ENCODE measurements around the gene PIK3R3.

PIK3R3 gene

DNA sequence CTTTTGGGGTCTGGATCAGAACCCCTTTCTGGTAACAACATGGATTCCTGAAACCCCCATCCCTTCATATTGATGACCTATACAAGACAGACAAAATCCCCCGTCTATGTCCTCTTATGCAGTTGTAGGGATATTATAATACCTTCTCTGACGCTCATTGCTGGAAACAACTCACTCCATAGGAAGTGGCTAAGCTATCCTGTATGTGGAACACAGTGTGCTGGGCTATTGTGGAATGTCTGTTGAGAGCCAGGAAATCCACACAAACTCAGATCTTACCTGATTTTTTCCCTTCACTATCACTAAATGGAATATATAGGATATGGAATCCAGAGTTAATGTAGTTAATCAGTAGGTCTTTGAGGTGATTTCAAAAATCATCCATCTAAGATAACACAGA is 17.7 kb upstream of the PIK3R3 start:
- H3K9me3 ChIP-seq (ENCODE audit: low read length) = no peaks in the 10 kb centered on the region
- H3K27me3 ChIP-seq (ENCODE audit: insufficient read depth, low read length) = no peaks in the 10 kb centered on the region
- no peak overlapping the region for H2AFZ ChIP-seq (ENCODE audit: low read length)
- H3K79me2 ChIP-seq (ENCODE audit: insufficient read depth, low read length) = no peaks in the 10 kb centered on the region
- no peak overlapping the region for H3K27ac ChIP-seq (ENCODE audit: low read depth, low read length, poor library complexity, severe bottlenecking)
- H3K36me3 ChIP-seq (ENCODE audit: insufficient read depth, low read length) = no peaks in the 10 kb centered on the region
- no peaks in the 10 kb centered on the region for H3K9me2 ChIP-seq (ENCODE audit: low read depth, low read length)
- H3K9ac ChIP-seq (ENCODE audit: low read length) = no peak overlapping the region
- TF ChIP-seq EZH2 (IDR thresholded peaks at IDR 0.05; ENCODE audit: borderline replicate concordance, low read length) = no peak
- TF ChIP-seq, protein P1, sequence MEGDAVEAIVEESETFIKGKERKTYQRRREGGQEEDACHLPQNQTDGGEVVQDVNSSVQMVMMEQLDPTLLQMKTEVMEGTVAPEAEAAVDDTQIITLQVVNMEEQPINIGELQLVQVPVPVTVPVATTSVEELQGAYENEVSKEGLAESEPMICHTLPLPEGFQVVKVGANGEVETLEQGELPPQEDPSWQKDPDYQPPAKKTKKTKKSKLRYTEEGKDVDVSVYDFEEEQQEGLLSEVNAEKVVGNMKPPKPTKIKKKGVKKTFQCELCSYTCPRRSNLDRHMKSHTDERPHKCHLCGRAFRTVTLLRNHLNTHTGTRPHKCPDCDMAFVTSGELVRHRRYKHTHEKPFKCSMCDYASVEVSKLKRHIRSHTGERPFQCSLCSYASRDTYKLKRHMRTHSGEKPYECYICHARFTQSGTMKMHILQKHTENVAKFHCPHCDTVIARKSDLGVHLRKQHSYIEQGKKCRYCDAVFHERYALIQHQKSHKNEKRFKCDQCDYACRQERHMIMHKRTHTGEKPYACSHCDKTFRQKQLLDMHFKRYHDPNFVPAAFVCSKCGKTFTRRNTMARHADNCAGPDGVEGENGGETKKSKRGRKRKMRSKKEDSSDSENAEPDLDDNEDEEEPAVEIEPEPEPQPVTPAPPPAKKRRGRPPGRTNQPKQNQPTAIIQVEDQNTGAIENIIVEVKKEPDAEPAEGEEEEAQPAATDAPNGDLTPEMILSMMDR (IDR thresholded peaks at IDR 0.05; ENCODE audit: low read length) = no peak
- H3K4me3 ChIP-seq (ENCODE audit: low read depth, low read length, poor library complexity, severe bottlenecking) = no peak overlapping the region
- no peak overlapping the region for H3K4me2 ChIP-seq (ENCODE audit: low read length)
- H3F3A ChIP-seq (ENCODE audit: insufficient read depth, low read length) = no peaks in the 10 kb centered on the region
- H3K4me1 ChIP-seq (ENCODE audit: insufficient read depth, low read length, severe bottlenecking) = no peaks in the 10 kb centered on the region
- no peaks in the 10 kb centered on the region for H4K20me1 ChIP-seq (ENCODE audit: insufficient read depth, low read length)

DNA sequence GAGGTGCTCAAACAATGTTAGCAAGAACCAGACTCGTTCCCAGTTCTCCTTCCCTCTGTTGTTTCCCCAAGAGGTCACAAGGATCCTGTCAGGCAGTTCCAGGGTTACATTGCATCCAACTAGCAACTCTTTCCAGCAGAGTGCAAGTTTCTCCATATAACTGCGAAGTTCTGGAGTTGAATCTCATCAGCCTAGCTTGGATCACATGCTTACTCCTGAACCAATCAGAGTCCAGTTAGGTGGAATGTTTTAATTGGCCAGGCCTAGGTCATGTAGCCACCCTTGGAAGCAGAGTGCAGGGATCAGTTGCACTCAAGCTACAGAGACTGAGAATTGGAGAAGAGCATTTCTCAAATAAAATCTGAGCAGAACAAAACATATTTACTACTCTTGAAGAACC is 15.9 kb upstream of the PIK3R3 start:
- Histone ChIP-seq H4K20me1 (ENCODE audit: insufficient read depth, low read length) (no peaks in the 10 kb centered on the region), H3K4me2 (ENCODE audit: low read length) (no peak overlapping the region), H3K9me2 (ENCODE audit: low read depth, low read length) (no peaks in the 10 kb centered on the region), H3K27me3 (ENCODE audit: insufficient read depth, low read length) (no peaks in the 10 kb centered on the region), H3F3A (ENCODE audit: insufficient read depth, low read length) (no peaks in the 10 kb centered on the region), H3K4me1 (ENCODE audit: insufficient read depth, low read length, severe bottlenecking) (no peaks in the 10 kb centered on the region), H3K36me3 (ENCODE audit: insufficient read depth, low read length) (no peaks in the 10 kb centered on the region), H3K79me2 (ENCODE audit: insufficient read depth, low read length) (no peaks in the 10 kb centered on the region), H2AFZ (ENCODE audit: low read length) (no peak overlapping the region), H3K9ac (ENCODE audit: low read length) (no peak overlapping the region), H3K4me3 (ENCODE audit: low read depth, low read length, poor library complexity, severe bottlenecking) (no peak overlapping the region), H3K9me3 (ENCODE audit: low read length) (no peaks in the 10 kb centered on the region), H3K27ac (ENCODE audit: low read depth, low read length, poor library complexity, severe bottlenecking) (no peak overlapping the region)
- no peak for TF ChIP-seq EZH2 (IDR thresholded peaks at IDR 0.05; ENCODE audit: borderline replicate concordance, low read length)
- TF ChIP-seq, protein P1 (IDR thresholded peaks at IDR 0.05; ENCODE audit: low read length) = no peak

DNA sequence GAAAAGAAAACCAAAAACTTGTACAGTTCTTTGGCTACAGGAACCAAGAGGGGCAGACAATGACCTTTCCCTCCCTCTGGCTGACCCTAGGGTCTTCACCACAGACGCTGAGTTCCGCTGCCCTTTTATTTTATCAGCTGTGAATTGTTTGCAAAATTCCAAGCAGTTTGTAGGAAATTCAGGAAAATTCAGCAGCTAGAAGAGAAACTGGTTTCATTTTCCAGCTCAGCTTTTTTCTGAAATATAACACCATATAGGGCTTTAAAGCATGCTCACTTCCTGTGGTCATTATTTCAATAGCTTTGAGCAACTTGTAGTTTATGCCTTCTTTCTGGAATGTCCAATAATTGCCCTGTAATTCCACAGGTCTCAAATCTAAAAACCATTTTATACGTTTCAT is 5.5 kb upstream of the PIK3R3 start:
- Histone ChIP-seq H3K9me3 (ENCODE audit: low read length) (no peaks in the 10 kb centered on the region), H3K4me3 (ENCODE audit: low read depth, low read length, poor library complexity, severe bottlenecking) (no peak overlapping the region), H3K27ac (ENCODE audit: low read depth, low read length, poor library complexity, severe bottlenecking) (no peak overlapping the region), H3K4me1 (ENCODE audit: insufficient read depth, low read length, severe bottlenecking) (peaks cover 9% of the 10 kb centered on the region), H3K9me2 (ENCODE audit: low read depth, low read length) (no peaks in the 10 kb centered on the region), H3F3A (ENCODE audit: insufficient read depth, low read length) (no peaks in the 10 kb centered on the region), H3K27me3 (ENCODE audit: insufficient read depth, low read length) (no peaks in the 10 kb centered on the region), H3K9ac (ENCODE audit: low read length) (no peak overlapping the region), H4K20me1 (ENCODE audit: insufficient read depth, low read length) (no peaks in the 10 kb centered on the region), H3K4me2 (ENCODE audit: low read length) (no peak overlapping the region), H3K79me2 (ENCODE audit: insufficient read depth, low read length) (no peaks in the 10 kb centered on the region), H2AFZ (ENCODE audit: low read length) (no peak overlapping the region), H3K36me3 (ENCODE audit: insufficient read depth, low read length) (no peaks in the 10 kb centered on the region)
- TF ChIP-seq, protein P1 (IDR thresholded peaks at IDR 0.05; ENCODE audit: low read length) = no peak
- no peak for TF ChIP-seq EZH2 (IDR thresholded peaks at IDR 0.05; ENCODE audit: borderline replicate concordance, low read length)

Data from OCI-LY1 (cell line).